K562 (cell line): ENCODE results near the gene RNGTT. TPM values are rescaled to one million over a fixed set of nuclear protein-coding genes. Genes with fewer than 3 reads are reported as not detected.

Source experiments
- ATAC-seq: fragments of 200-7000 bp; cut with Tn5 transposase; 3 replicates; pipeline ENCODE4 v1.9.1; 2020; ENCODE audit warnings: moderate library complexity
- BruUV-seq: library from RNA; stranded (reverse); fragments of 400-500 nt; replicated peaks from 2 replicates; lab custom pipeline; 2021; lab: Mats Ljungman, UMichigan
- CTCF ChIA-PET: fragments of 300-600 bp; formaldehyde crosslinking; extraction: SDS; loops from one replicate; lab custom pipeline; 2021; ENCODE audit warnings: low intra/inter-chr PET ratio; lab: Yijun Ruan, JAX
- POLR2A ChIA-PET: fragments of 300-600, 350-650 bp; sonication (Branson Sonifier 250); formaldehyde crosslinking; extraction: SDS; loops from one replicate; lab custom pipeline; 2021; ENCODE audit warnings: antibody characterized with exemption, inconsistent platforms; lab: Yijun Ruan, JAX
- DNase-seq, 4 experiments: peaks; one replicate each; pipeline versions ENCODE4 v3.0.0 to v3.0.0-alpha.2; 2011 to 2018; ENCODE audit warnings: low spot score in 3 of 4, mixed read lengths in 3 of 4; ENCODE audit errors: extremely low read depth in 1 of 4
- FAIRE-seq: peaks from 2 replicates; lab custom pipeline; 2011; peaks lifted over from hg19 to GRCh38; lab: Jason Lieb, UNC
- H2AFZ ChIP-seq: 2 replicates; pipeline ENCODE4 v1.6.0; 2011; ENCODE audit warnings: low read depth, low read length, control low read depth, inconsistent platforms
- H3K27ac ChIP-seq: fragments of 200-600 bp; 3 replicates; pipeline ENCODE4 v1.8.0; 2011; ENCODE audit warnings: low read depth, mild to moderate bottlenecking, control low read depth, inconsistent platforms, low read length, moderate library complexity, mixed read lengths; ENCODE audit errors: extremely low read depth
- H3K27me3 ChIP-seq, 2 experiments: fragments of 300-600 bp in 1 of 2; 2 replicates in 1 of 2; 3 replicates in 1 of 2; pipeline versions ENCODE4 v1.6.0 to v1.8.0; 2011; ENCODE audit warnings: inconsistent platforms in 2 of 2, low read length in 2 of 2, mild to moderate bottlenecking in 1 of 2, mixed read lengths in 1 of 2, moderate library complexity in 1 of 2; ENCODE audit not compliant: control insufficient read depth in 2 of 2, insufficient read depth in 2 of 2
- H3K36me3 ChIP-seq: fragments of 300-600 bp; 3 replicates; pipeline ENCODE4 v1.8.0; 2011; ENCODE audit warnings: mild to moderate bottlenecking, low read length, inconsistent platforms; ENCODE audit not compliant: control insufficient read depth, insufficient read depth
- H3K4me1 ChIP-seq, 2 experiments: fragments of 200-600 bp in 1 of 2; replicated peaks in 1 of 2; 2 replicates in 1 of 2; 3 replicates in 1 of 2; pipeline versions ENCODE4 v1.5.1 to v1.8.0; 2011; ENCODE audit warnings: inconsistent platforms in 2 of 2, low read length in 2 of 2, mild to moderate bottlenecking in 1 of 2, mixed read lengths in 1 of 2, moderate library complexity in 1 of 2; ENCODE audit not compliant: control insufficient read depth in 2 of 2, insufficient read depth in 2 of 2
- H3K4me2 ChIP-seq: 2 replicates; pipeline ENCODE4 v1.6.1; 2011; ENCODE audit warnings: low read length, control low read depth, inconsistent platforms, mixed read lengths; ENCODE audit not compliant: insufficient read depth
- H3K4me3 ChIP-seq: fragments of 200-600 bp; sonication (generic), shearing (Covaris generic); 2 replicates; pipeline ENCODE4 v1.5.1; 2016; ENCODE audit warnings: control low read depth, inconsistent platforms
- H3K79me2 ChIP-seq: fragments of 200-600 bp; 3 replicates; pipeline ENCODE4 v1.8.0; 2011; ENCODE audit warnings: low read length, inconsistent platforms; ENCODE audit not compliant: control insufficient read depth, insufficient read depth
- H3K9ac ChIP-seq, 2 experiments: 2 replicates each; pipeline versions ENCODE4 v1.6.0 to v1.6.1; 2011; ENCODE audit warnings: low read depth in 2 of 2, low read length in 2 of 2, control low read depth in 1 of 2, inconsistent platforms in 1 of 2, mild to moderate bottlenecking in 1 of 2, mixed read lengths in 1 of 2; ENCODE audit not compliant: insufficient read depth in 1 of 2
- H3K9me1 ChIP-seq: one replicate; pipeline ENCODE4 v1.6.0; 2011; ENCODE audit warnings: inconsistent platforms, mild to moderate bottlenecking, low read length, moderate library complexity; ENCODE audit not compliant: control insufficient read depth, insufficient read depth
- H3K9me3 ChIP-seq: replicated peaks from 2 replicates; pipeline ENCODE4 v1.5.1; 2011; ENCODE audit warnings: low read depth, low read length, inconsistent platforms; ENCODE audit not compliant: control insufficient read depth, insufficient read depth
- H4K20me1 ChIP-seq: replicated peaks from 2 replicates; pipeline ENCODE4 v1.6.1; 2011; ENCODE audit warnings: low read length, inconsistent platforms, mixed read lengths; ENCODE audit not compliant: control insufficient read depth, insufficient read depth
- CHD2 ChIP-seq: IDR thresholded peaks from 2 replicates; pipeline ENCODE4 v1.6.1; 2011; ENCODE audit warnings: low read depth, low read length
- CXXC5 ChIP-seq: fragments of 250-450 bp; sonication (Bioruptor Pico); IDR thresholded peaks from 2 replicates; pipeline ENCODE4 v1.8.0; 2022; ENCODE audit warnings: inconsistent platforms, mild to moderate bottlenecking, moderate library complexity
- DIDO1 ChIP-seq: fragments of 450-650 bp; IDR thresholded peaks from 2 replicates; pipeline ENCODE4 v1.6.1; 2016; ENCODE audit warnings: low read depth, missing biosample characterization, missing genetic modification characterization
- E2F5 ChIP-seq: sonication (generic); formaldehyde crosslinking; IDR thresholded peaks from 2 replicates; pipeline ENCODE4 v1.8.0; 2022; ENCODE audit warnings: mild to moderate bottlenecking, missing genetic modification reagents
- FOXO4 ChIP-seq: fragments of 450-650 bp; formaldehyde crosslinking; IDR thresholded peaks from 2 replicates; pipeline ENCODE4 v1.4.0; 2020; ENCODE audit warnings: mild to moderate bottlenecking, moderate library complexity
- GMEB1 ChIP-seq: fragments of 250-450 bp; sonication (Bioruptor Pico); IDR thresholded peaks from 2 replicates; pipeline ENCODE4 v1.4.0; 2020; ENCODE audit warnings: mild to moderate bottlenecking
- IRF9 ChIP-seq: fragments of 450-650 bp; IDR thresholded peaks from 2 replicates; pipeline ENCODE4 v1.6.1; 2016; ENCODE audit warnings: missing biosample characterization, missing genetic modification characterization
- KHSRP ChIP-seq: fragments of 450-650 bp; IDR thresholded peaks from 2 replicates; pipeline ENCODE4 v1.6.1; 2017
- KLF6 ChIP-seq: fragments of 250-450 bp; sonication (Bioruptor Pico); IDR thresholded peaks from 2 replicates; pipeline ENCODE4 v1.4.0; 2020; ENCODE audit warnings: mild to moderate bottlenecking, moderate library complexity, borderline replicate concordance
- L3MBTL2 ChIP-seq: fragments of 450-650 bp; IDR thresholded peaks from 2 replicates; pipeline ENCODE4 v1.6.1; 2016; ENCODE audit warnings: mild to moderate bottlenecking, moderate library complexity
- NR4A1 ChIP-seq, 2 experiments: fragments of 250-450 bp in 1 of 2; fragments of 450-650 bp in 1 of 2; sonication (Bioruptor Pico) in 1 of 2; IDR thresholded peaks; 2 replicates each; pipeline versions ENCODE4 v1.4.0 to v1.6.1; 2016 to 2020; ENCODE audit warnings: mild to moderate bottlenecking in 2 of 2, missing compliant biosample characterization in 1 of 2, missing genetic modification characterization in 1 of 2, moderate library complexity in 1 of 2
- ZNF212 ChIP-seq: fragments of 450-650 bp; formaldehyde crosslinking; IDR thresholded peaks from 2 replicates; pipeline ENCODE4 v1.4.0; 2020; ENCODE audit warnings: mild to moderate bottlenecking
- ZNF644 ChIP-seq: fragments of 200-800 bp; sonication (Bioruptor generic); IDR thresholded peaks from 2 replicates; pipeline ENCODE4 v1.6.1; 2016; ENCODE audit warnings: low read depth, missing genetic modification characterization, missing compliant biosample characterization
- WGBS: fragments of 100-300 bp; shearing (Covaris generic); methylation state at CpG from one replicate; pipeline ENCODE4 v1.1.6; 2016; ENCODE audit warnings: low coverage, mixed read lengths; ENCODE audit not compliant: insufficient coverage; ENCODE audit errors: missing lambda C conversion rate; 5-methylcytosine and 5-hydroxymethylcytosine counted together
- in situ Hi-C: fragments of 300-500 bp; cut with MboI; formaldehyde crosslinking; loops from 4 replicates; pipeline ENCODE4 v1.15.0; 2018; ENCODE audit warnings: inconsistent platforms, mixed read lengths
- intact Hi-C: fragments of 100-400 bp; cut with micrococcal nuclease; formaldehyde crosslinking; loops from 2 replicates; pipeline ENCODE4 v1.14.2; 2022
- polyA plus RNA-seq, 8 experiments: library from polyadenylated mRNA; depleted of rRNA in 4 of 8; stranded (reverse) in 5 of 8; unstranded in 3 of 8; fragments of >200 nt; fragmentation: Nextera tagmentation in 2 of 8; fragmentation: Illumina TruSeq in 1 of 8; extraction: Ambion mirVana in 2 of 8; extraction: Trizol in 1 of 8; gene quantifications; 2 replicates each; pipeline versions ENCODE4 v1.2.1 to v1.2.3, GENCODE V29; 2011 to 2014; ENCODE audit warnings: inconsistent platforms in 1 of 8, missing spikeins in 1 of 8
- total RNA-seq, 7 experiments: library from RNA; depleted of rRNA in 6 of 7; stranded (reverse); fragments of >200 nt in 6 of 7; fragmentation: Illumina TruSeq in 2 of 7; extraction: Trizol in 2 of 7; gene quantifications; 2 replicates each; pipeline versions ENCODE4 v1.2.1 to v1.2.3, GENCODE V29; 2011 to 2021; ENCODE audit warnings: low replicate concordance in 1 of 7

The RNGTT gene
- total and polyA plus RNA-seq, 9 of the 15 experiments (the other 6 are each of a cell fraction or from before 2014, with no cell fraction given), result 6.1 to 31.7 (median 19.5) TPM

GRCh38 chr6:88920088-88920487 lies 43.3 kb downstream of the RNGTT start:
- no peak for ATAC-seq
- Histone ChIP-seq H4K20me1 (0 out of 2 replicates have a peak, but pooled peaks cover under 1% of the 10 kb centered on the region), H3K27ac (no peak overlapping the region), H3K27me3 (no peaks in the 10 kb centered on the region), H3K4me3 (no peak overlapping the region), H3K9me1 (no peaks in the 10 kb centered on the region), H3K9ac (no peak overlapping the region), H3K9me3 (no peaks in the 10 kb centered on the region), H2AFZ (no peak overlapping the region), H3K4me2 (no peak overlapping the region), H3K79me2 (peaks cover 4% of the 10 kb centered on the region; the same call in 1 of the 3 replicates), H3K36me3 (peaks cover 14% of the 10 kb centered on the region; the same call in 1 of the 3 replicates), H3K4me1 (no peaks in the 10 kb centered on the region)
- 100% methylated on average over 2 of the region's 2 CpGs for WGBS
- in situ Hi-C loops, result no loop called here
- no peak for FAIRE-seq
- ChIA-PET CTCF (no interaction called here), POLR2A (no interaction called here)
- DNase-seq, result no peak
- no peak for TF ChIP-seq L3MBTL2
- no peak for TF ChIP-seq E2F5 (CRISPR knock-in tag)
- no peak for TF ChIP-seq KLF6 (CRISPR knock-in tag)
- no peak for TF ChIP-seq CXXC5 (CRISPR knock-in tag)
- no peak for TF ChIP-seq FOXO4
- no peak for TF ChIP-seq DIDO1
- no peak for TF ChIP-seq GMEB1
- TF ChIP-seq ZNF644 (tag), result no peak
- TF ChIP-seq CHD2, result no peak
- TF ChIP-seq NR4A1 (CRISPR knock-in tag; IDR thresholded peaks at IDR 0.05), result no peak
- TF ChIP-seq NR4A1 (tag; IDR thresholded peaks at IDR 0.05), result no peak
- no peak for TF ChIP-seq IRF9
- no peak for TF ChIP-seq KHSRP
- no peak for TF ChIP-seq ZNF212 (CRISPR knock-in tag)
- BruUV-seq, result no TSS peak
- intact Hi-C loops, result no loop called here
